HG03571 (cell line): ENCODE data around the gene SH2D3C.

Experiments
- ATAC-seq: cut with Tn5 transposase; IDR thresholded peaks from one replicate; pipeline ENCODE4 v1.9.1; 2021; ENCODE audit not compliant: unreplicated experiment

Gene SH2D3C

DNA sequence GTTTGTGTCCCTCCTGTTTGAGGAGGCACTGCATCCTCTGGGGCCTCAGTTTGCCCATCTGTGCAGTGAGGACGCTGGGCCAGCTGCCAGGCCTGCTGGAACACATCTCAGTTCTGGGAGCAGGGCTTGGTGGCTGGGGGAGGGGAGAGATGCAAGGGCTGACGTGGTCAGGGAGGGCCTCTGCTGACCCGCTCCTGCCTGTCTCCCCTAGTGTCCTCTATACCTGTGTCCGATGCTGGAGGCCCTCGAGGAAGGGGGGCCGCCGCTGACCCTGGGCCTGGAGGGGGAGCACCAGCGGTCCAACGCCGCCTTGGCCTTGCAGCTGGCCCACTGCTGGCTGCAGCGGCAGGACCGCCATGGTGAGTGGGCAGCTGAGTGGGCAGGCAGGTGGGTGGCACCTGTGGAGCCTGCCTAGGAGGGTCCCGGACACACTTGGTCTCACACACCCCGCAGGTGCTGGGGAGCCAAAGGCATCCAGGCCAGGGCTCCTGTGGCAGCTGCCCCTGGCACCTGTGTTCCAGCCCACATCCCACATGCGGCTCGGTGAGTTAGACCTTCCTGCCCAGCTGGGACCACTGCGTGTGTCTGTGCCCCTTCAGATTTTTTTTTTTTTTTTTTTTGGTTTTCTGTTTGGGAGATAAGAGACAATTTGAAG, 30.0 kb upstream of the SH2D3C start:
- no peak for ATAC-seq

DNA sequence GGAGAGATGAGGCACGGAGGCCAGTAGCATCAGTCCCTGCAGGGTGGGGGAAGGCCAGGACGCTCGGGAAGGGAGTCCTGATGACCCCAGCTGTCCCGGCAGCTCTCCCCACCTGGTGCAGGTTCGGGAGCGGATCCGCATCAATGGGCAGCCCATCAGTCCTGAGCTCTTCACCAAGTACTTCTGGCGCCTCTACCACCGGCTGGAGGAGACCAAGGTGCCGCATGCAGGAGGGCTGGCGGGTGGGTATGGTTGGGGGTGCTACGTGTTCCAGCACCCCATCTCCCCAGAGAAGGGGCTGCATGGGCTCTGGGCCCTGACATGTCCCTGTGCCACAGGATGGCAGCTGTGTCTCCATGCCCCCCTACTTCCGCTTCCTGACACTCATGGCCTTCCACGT, 28.4 kb upstream of the SH2D3C start:
- no peak for ATAC-seq

DNA sequence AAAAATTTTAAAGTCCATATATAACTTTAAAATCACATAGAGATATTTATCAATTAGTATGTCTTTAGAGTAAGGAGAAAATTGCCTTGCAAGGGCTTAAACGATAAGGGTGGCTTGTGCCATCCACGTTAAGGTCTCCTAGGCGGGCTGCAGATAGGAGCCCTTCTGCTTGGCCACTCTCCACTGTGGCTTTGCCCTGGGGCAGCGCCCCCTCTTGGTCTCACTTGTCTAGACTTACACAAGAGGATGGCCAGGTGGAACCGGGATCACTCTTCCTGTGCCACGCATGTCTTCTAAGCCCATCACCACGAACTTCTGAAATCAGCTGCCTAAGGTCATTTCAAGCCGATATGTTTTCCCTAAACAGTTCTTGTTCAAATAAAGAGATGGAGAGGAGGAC, 27.2 kb upstream of the SH2D3C start:
- ATAC-seq: no peak

DNA sequence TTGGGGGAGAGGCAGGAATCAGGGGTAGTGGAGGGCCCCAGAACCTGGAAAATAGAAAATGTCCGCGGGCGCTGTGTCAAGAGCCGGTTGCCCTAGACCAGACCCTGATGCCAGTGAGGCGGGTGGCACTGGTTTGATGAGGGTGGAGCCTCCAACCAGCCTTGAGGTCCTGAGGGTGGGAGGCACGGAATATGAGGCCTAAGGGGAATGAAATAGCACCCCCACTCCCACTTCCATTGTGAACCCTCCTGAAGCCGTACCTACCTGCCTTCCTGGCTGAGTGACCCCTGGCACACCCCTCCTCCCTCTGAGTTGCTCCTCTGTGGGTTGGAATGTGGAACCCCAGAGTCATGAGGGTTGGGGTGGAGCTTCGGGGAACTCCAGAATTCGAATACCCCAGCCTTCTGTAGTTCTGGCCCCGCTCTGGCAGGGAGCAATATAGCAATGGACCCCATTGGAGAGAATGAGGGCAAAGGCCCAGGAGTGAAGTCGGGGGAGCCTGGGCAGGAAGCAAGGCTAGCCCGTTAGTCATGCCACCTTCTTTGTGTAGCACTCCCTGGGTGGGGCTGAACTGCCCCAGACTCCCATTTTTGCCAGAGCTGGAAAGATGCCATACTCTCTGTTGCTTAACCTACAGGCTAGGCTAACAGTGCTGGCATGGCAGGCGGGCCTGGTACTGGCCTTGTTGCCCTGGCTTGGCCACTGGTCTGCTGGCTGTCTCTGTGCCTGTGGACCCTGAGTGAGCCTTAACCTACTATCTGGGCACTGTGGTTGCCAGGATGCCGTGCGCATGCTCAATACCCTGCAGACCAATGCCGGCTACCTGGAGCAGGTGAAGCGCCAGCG, 25.3 kb upstream of the SH2D3C start:
- ATAC-seq: no peak

DNA sequence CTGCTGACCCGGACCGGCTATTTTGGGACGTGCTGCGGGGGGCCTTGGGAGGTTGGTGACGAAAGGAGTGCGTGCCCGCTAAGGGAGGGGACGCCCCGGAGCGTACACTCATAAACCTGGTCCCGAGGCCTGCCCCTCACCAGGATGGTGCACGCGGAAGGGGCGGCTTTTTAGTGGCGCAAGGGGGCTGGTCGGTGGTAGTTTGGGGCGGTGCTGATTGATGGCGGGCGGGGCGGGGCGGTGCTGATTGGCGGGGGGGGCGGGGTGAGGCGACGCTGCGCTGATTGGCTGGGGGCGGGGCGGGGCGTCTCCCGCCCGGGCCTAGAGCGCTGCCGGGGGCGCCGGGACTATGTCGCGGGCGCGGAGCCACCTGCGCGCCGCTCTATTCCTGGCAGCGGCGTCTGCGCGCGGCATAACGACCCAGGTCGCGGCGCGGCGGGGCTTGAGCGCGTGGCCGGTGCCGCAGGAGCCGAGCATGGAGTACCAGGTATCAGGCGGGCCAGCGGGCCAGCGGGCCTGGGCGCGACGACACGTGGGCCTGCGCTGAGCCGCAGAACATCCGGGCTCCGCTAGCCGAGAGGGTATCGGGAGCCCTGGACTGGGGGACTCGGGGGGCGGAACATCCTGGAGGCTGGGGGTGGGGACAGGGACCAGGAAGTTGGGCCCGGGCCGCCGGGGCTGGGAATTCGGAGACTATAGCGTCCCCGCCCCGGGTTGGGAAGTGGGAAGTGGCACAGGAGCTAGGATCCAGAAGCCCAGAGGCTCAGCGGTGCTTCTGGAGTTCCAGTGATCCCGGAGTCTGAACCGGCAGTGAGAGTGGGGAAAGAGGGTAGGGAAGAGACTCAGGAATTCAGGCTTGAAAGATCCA, 24.3 kb upstream of the SH2D3C start, which contains the start of gene FPGS:
FPGS (plus strand) TSS at position 307 of the 868 bp plus-strand sequence; CDS start at position 350, 43 bp downstream.
- peak; percentile 62 for ATAC-seq

DNA sequence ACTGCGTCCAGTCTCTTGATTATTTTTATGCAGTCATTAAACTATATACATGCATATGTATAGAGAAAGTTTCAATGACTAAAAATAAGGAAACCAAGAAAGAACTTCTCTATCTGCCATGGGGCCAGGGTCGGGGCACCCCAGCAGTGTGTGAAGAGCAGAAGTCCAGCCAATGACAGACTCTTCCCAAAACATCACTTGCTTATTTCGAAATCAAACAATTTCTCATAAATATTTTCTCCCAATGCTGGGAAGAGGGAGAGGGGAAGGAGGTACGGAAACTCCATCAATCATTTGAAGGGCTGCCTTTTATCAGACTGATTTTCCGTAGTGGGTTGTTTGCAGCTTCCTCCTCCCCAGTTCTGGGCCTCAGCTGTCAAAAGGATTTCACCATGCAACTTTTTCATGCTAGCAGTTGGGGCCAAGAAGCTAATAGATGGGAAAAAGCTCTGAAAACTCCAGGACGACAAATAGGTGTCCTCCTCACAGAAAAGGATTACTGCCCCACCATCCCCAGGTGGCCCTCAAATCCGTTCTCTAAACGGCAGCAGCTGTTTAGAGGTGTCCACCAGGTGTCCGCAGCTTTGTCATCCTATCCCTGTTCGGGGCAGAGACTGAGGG, 23.6 kb upstream of the SH2D3C start:
- ATAC-seq: no peak

DNA sequence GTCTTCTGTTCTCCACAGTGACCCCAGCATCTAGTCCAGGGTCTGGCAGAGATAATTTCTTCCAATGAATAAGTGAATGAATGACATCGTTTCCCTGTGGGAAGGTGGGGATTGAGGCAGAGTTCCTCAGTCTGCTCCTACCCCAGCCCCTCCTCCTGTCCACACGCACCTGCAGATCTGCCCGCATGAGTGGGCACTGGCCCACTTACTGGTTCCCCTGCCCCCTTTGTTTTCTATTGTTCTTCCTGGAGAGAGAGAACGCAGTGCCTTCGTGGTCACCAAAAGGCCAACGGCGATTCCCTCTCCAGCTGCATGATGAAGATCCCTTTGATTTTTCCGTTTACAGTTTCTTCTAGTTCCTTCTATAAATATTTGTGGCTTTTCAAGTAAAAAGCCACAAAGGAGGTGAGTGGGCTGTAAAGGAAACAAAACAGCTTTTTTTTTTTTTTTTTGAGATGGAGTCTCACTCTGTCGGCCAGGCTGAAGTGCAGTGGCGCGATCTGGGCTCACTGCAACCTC, 18.4 kb upstream of the SH2D3C start:
- no peak for ATAC-seq

DNA sequence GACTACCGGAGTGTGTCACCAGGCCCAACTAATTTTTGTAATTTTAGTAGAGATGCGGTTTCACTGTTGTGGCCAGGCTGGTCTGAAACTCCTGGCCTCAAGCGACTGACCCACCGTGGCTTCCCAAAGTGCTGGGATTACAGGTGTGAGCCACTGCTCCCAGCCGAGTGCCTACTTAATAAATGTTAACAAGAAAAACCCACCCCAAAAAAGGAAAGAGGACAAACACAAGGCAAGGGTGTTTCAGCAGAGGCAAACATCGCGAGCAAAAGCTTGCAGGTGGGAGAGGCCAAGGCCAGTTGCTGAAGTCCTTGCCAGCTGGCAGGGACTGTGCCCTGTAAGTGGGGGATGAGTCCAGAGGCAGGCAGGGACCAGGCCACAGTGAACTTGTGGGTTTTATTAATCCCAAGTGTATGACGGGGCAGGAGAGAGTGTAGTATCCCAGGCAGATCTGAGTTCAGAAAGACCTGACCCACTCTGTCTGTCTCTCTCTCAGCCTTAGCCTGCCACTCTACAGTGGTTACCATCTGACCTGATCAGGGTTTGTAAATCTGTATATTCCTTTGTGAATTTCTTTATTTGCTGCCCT, 17.9 kb upstream of the SH2D3C start:
- no peak for ATAC-seq

DNA sequence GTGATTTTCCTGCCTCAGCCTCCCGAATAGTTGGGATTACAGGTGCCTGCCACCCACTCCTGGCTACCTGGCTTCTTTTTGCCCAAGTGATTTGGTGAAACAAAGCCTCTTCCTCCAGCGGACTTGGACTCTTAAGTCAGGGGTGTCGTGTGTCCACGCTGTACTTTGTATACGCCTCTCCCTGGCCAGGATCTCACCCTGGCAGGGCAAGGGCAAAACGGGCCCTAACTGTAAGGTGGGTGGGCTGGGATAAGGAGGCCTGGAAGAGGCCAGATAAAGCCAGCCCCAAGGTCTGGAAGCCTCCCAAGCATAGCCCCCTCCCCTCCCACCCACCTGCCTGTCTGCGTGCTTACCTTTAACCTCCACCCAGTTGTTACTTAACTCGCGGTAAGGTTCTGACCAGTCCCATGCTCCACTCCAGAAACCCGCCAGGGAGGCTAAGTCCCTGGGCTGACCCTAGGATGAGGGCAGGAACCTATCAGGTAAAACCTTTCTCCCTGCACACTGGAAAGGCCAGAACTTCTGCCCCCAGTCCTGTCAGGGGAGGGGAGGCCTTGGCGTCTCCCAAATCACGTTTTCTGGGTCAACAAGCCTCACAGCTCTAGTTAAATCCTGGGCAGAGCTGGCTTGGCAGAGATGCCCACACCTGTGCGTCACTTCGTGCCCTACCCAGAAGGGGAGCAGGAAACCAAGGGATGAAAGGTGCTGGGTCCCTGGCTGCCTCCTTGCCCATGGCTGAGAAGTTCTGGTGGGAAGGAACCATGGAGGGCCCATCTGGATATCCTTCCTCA, 15.7 kb upstream of the SH2D3C start:
- no peak for ATAC-seq

DNA sequence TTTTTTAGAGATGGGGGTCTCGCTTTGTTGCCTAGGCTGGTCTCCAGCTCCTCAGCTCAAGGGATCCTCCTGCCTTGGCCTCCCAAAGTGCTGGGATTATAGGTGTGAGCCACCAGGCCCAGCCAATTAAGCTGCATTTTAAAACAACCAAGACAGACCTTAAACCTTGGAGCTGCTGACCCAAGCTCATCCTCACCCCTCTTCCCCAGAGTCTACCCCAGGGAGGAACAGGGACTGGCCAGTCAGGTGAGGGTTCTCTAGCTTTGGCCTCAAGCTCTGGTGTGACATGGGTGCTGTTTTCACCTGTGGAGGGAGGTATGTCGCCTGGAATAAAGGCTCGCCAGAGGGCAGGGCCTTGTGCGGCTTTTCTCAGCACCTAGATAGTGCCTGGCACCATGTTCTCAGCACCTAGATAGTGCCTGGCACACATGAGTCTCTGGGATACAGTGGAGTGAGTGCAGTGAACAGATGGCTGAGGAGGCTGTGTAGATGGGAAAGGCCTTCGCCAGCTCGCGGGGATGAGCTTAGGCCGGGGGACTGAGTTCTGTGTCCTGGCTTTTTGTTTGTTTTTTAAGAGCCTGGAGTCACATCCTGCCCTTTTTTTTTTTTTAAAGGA, 14.7 kb upstream of the SH2D3C start:
- ATAC-seq: no peak

DNA sequence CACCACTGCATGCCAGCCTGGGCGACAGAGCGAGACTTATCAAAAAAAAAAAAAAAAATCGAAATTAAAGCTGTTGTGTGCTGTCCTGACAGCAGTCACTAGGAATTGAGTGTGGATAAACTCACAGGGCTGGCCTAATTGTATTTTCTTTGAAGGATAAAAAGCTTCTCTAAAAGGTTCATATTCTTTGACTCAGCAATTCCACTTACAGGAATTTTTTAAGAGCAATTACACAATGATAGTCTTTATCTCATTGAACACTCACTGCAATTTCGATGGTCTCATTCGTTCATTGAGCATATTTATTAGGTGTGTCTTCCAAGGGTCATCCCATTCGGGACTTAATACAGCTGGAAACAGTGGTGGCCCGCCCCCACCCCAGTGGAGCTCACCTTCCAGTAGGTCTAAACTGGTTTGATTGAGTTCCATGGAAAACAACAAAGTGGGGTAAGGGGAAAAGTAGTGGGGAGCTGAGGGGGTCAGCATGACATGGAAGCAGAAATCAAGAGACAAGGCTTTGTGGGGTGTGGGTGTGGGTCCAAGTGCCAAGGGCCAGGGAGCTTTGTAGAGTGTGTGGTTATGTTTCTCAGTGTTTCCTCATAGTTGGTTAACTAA, 14.1 kb upstream of the SH2D3C start:
- ATAC-seq: no peak

DNA sequence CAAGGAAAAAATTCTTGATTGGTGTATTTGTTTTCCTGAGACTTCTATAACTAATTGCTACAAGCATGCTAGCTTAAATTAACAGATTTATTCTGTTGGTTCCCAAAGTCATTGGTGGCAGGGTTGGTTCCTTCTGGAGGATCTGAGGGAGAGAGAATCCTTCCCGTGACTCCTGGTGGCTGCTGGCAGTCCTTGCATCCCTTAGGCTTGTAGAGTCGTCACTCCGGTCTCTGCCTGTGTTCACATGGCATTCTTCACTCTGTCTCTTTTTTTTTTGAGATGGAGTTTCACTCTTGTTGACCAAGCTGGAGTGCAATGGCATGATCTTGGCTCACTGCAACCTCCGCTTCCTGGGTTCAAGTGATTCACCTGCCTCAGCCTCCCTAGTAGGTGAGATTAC, 12.6 kb upstream of the SH2D3C start:
- no peak for ATAC-seq

DNA sequence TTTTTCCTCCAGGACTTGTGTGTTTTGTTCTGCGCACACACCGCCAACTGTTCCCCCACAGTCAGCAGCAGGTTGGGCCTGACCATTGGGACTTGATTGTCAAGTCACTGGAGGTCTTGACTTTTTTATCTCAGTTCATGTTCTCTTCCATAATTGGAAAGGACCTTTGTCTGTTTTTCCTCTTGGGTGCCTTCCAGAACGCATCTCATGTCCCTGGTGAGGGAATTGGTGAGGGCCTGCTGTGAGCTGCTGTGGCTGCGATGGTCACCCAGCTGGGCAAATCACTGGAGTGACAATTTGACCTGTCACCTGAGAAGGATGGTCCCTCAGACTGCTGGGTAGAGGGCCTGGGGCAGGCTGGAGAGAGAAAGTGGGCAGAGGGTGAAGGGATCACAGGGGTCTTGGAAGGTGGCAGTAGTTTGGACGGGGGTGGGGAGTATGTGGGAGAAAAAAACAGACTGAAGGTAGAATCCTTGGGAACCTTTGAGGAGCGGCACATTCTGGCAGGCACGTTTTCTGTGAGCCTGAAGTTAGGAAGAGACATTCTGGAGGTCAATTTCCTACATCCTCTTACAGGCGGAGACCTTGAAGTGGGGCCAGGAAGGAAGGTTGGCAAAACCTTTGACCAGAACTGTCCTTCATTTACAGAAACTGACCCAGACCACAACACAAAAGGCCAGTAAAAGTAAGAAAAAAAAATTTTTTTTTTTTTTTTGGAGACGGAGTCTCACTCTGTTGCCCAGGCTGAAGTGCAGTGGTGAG, 11.8 kb upstream of the SH2D3C start:
- ATAC-seq: no peak

DNA sequence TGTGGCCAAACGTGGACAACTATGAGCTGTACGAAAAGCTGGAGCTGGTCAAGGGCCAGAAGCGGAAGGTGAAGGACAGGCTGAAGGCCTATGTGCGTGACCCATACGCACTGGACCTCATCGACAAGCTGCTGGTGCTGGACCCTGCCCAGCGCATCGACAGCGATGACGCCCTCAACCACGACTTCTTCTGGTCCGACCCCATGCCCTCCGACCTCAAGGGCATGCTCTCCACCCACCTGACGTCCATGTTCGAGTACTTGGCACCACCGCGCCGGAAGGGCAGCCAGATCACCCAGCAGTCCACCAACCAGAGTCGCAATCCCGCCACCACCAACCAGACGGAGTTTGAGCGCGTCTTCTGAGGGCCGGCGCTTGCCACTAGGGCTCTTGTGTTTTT, 10.7 kb upstream of the SH2D3C start:
- no peak for ATAC-seq

DNA sequence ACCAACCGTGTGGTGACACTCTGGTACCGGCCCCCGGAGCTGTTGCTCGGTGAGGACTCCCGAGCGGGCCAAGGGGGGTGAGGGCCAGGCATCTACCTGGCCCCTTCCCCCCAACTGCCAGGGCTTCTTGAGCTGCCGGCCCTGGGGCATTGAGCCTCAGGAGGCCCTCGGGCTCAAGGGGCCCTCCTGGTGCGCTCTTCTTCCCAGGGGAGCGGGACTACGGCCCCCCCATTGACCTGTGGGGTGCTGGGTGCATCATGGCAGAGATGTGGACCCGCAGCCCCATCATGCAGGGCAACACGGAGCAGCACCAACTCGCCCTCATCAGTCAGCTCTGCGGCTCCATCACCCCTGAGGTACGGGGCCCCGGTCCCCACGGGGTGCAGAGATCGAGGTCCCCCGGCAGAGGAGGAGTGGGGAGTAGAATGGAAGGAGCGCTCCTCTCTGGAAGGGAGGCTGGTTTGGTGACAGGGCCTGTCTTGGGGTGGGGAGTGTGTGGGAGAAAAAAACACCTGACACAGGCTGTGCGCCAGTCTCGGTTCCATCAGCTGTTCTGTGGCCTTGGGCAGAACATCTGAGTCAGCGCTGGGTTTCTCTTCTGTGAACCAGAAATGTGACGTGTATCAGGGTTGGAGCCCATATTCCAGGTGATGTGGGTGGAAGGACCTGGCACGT, 10.0 kb upstream of the SH2D3C start:
- ATAC-seq: no peak

DNA sequence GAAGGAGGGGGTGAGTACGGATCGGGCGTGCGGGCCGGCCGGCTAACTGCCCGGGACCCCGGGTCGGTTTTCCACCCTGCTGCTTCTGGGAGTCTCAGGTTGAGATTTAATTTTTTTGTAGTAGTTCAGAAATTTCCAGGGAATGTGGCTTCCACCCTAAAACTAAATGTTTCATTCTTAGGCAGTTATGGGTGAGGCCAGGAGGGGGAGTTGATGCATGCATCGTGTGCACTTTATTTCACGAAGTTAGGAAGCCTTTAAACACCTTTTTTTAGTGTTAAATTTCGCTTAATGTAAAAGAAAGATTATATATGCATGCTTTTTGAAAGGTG, 8.3 kb upstream of the SH2D3C start:
- no peak for ATAC-seq

DNA sequence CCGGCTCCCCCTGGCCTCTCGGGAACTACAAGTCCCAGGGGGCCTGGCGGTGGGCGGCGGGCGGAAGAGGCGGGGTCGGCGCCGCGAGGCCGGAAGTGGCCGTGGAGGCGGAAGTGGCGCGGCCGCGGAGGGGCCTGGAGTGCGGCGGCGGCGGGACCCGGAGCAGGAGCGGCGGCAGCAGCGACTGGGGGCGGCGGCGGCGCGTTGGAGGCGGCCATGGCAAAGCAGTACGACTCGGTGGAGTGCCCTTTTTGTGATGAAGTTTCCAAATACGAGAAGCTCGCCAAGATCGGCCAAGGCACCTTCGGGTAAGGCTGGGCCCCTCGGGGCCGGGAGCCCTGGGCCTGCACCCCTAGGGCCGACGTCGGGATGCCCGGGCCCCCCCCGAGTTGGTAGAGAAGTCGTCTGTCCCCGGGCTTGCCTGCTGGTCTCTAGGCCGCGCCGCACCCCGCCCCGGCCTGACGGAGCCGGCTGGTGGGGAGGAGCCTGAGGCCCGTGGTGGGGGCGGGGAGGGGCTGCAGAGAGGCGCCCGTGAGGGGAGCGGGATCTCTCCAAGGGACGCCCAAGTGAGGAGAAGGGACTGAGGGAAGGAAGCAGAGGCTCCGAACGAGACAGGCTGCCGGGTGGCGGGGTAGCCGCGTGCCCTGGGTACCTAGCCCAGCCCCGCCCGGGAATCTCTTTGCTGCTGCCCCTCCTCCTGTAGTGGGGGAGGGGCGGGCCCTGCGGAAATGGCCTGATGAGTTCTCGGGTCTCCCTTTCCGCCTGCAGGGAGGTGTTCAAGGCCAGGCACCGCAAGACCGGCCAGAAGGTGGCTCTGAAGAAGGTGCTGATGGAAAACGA, 7.7 kb upstream of the SH2D3C start, which contains the start of gene CDK9:
CDK9 (plus strand) TSS at position 102 of the 840 bp plus-strand sequence; CDS start at position 217, 115 bp downstream.
- peak; percentile 49 for ATAC-seq
